GM21619 (cell line): Measurements from ENCODE around the gene SSBP3.
A peak's percentile ranks its signal among the peaks of the same experiment; 100 is the strongest.
"Not testable (repeated sequence)": the region's sequence is repeated elsewhere in the genome, so short reads cannot be mapped to it uniquely, and the experiment has no call there.

Experiments
- ATAC-seq: cut with Tn5 transposase; IDR thresholded peaks from one replicate; pipeline ENCODE4 v1.9.1; 2021; ENCODE audit not compliant: unreplicated experiment

Gene SSBP3

DNA sequence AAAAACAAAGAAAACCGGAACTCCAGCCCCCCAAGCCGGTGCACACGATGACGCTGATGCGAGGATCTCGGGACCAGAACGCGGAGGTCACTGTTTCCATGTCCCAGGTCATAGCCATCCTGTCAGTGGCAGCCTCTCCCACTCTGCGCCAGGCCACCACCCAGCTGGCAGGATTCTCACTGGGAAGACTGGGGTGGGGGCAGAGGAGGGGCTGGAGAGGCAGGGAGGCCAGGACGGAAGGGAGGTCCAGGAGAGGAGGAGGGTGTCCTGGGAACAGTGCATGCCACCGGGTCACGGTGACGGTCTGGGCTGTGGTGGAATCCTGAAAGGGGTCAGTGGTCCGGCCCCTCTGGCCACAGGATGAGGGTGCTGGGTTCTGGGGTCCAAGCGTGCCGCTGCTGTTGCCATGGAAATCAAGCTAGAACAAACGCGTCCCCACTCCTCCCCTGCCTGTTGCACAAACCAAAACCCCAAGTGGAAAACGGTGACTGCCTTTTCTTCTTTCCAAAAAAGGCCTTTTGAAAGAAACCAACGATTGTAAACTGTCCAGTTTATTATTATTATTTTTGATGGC, 180.1 kb downstream of the SSBP3 start:
- ATAC-seq, result no peak

DNA sequence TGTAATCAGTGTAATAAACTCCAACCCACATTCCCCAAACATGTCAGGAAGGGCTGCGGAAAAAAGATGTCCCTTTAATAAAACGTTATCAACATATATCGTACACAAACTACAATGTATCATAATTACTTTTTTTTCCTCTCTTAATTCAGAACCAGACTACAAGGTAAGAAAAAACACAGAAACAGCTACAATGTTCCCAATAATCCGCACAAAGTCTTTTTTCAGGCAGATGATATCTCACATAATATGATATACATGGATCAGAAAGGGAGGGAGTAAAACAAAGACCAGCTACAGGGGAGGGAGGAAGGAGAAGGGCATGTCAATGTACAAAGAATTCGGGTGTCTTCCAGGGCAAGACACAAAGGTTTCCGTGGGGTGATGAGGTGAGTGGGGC, 180.8 kb downstream of the SSBP3 start:
- no peak for ATAC-seq

DNA sequence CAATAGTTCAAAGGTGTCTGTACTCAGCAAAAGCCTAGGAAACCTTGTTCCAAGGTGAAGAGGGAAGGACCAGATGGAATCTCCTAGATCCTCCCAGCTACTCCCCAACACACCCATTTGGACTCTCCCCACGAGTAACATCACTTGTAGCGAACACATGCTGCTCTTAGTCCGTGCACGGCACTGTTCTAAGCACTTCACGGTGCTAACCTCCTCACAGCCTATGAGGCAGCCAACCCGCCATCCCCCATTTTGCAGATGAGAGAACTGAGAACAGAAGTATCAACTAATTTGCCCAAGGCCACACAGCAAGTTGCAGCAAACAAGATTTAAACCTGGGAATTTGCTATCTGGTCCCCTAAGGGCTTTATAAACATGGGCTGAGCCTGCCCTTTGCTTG, 182.0 kb downstream of the SSBP3 start:
- no peak for ATAC-seq

- no peak for ATAC-seq
Observed at GRCh38 chr1:54223441-54224202, 182.6 kb downstream of the SSBP3 start.

- no peak for ATAC-seq
Observed at GRCh38 chr1:54222711-54223110, 183.5 kb downstream of the SSBP3 start.

DNA sequence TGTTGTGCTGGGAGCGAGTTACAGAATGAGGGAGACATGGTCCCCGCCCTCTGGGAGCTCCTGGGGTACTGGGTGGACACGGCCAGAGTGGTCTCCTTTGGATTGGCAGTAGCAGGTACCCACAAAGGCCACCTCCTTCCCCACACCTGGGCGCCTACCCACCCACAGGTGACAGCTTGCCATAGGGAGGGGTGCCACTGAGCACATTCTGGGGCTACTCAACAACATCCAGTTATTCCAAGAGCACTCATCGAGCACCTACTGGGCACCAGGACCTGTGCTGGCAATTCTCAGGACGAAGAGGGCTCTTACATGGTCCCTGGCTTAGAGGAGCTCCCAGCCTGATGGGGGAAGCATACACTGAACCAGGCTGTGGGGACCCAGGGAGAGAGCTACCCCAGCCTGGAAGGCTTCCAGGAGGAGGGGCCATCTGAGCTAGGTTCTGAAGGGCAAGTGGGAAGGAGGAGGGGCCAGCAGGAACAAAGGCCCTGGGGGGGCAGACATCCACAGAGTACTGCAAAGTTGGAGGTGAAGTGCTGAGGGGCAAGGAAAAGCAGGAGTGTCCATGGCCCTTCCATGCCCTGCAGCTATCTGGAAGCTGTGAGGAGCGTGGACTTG, 184.2 kb downstream of the SSBP3 start:
- no peak for ATAC-seq

- ATAC-seq, result no peak
Observed at GRCh38 chr1:54221113-54221834, 184.9 kb downstream of the SSBP3 start.

DNA sequence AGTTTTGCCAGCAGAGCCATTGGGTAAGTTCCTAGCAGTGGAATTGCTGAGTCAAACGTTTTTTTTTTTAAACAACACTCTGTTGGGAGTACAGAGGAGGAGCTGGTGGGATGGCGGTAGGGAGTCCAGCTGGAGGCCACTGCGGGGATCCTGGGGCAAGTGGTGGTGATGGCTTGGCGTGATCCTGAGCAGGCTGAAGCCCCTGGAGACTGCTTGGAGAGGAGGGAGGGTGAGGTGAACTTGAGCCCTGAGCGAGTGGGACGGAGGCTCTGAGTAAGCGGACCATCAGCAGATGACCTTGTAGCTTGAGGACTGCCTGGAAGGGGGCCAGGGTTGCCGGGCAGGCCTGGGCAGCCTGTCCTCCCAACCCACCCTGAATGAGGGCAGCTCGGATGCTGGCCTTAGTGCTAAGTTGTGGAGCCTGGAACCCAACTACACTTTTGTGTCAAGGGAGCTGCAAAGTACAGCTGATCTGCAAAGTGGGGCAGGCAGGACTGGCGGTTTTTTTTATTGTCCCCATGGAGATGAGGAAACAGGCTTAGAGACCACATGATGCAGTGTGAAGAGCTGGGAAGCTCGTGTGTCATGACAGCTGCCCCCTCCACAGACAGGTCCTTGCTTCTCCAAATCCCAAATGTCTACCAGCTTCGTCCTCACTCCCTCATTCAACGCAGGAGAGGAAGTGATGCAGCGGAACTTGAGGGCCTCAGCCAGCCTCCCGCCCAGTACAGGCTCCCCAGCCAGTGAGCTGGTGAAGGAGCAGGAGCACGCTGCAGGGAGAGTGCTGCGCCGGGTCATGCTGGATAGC, 186.0 kb downstream of the SSBP3 start:
- no peak for ATAC-seq

DNA sequence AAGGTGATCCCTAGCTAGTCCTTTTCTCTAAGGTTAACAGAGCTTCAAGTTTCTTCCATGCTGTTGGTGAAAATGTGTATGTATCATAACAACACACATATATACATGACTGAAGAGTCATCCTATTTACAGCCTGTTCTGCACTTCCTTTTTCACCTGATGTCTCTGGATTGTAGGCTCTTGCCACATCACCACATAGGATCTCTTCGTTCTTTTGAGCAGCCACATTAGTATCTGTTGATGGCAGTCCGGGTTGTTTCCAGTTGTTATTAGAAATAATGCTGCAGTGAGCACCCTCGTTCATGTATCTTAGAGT, 186.5 kb downstream of the SSBP3 start:
- no peak for ATAC-seq

DNA sequence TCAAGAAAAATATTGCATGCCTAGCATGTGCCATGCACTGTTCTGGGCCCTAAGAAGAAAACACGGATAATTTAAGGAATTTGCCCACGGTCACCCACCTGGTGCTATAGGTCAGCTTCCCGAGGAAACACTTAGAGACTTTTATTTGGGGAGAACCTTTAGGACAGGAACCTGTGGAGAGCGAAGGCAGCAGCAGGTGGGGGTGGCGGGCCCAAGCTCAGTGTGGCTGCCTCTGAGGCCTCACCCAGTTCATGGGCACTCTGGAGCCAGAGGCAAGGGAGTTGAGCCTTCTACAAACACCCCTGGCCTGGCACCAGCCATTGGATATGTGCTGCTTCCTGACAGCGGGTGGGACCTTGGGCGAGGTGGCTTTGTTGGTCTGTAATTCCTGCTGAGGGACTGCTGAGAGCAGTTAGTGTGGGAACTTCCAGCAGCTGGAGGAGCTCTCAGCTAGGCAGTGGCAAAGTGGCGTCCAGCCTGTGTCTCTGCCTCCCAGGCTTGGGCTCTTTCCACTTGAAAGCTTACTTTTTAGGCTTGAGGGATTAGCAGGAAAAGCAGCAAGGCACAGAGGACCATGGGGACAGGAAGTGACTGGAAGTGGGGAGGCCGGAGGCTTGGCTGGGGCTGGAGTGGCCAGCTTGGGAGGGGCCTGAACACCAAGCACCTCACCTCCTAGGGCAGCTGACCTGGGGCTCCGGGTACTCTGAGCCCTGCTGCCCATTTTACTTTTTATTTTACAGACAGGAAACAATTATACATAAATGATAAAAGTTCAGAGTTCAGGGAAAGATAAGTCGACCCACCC, 187.1 kb downstream of the SSBP3 start:
- ATAC-seq, result no peak

- ATAC-seq, result no peak
Observed at GRCh38 chr1:54215523-54215922, 190.7 kb downstream of the SSBP3 start.

GRCh38 chr1:54212872-54213271, 193.3 kb downstream of the SSBP3 start:
- no peak for ATAC-seq

- ATAC-seq, result not testable (repeated sequence)
Observed at GRCh38 chr1:54207896-54208295, 198.3 kb downstream of the SSBP3 start.

- no peak for ATAC-seq
Observed at GRCh38 chr1:54207287-54207686, 198.9 kb downstream of the SSBP3 start.

- no peak for ATAC-seq
Observed at GRCh38 chr1:54204199-54204598, 202.0 kb downstream of the SSBP3 start.

DNA sequence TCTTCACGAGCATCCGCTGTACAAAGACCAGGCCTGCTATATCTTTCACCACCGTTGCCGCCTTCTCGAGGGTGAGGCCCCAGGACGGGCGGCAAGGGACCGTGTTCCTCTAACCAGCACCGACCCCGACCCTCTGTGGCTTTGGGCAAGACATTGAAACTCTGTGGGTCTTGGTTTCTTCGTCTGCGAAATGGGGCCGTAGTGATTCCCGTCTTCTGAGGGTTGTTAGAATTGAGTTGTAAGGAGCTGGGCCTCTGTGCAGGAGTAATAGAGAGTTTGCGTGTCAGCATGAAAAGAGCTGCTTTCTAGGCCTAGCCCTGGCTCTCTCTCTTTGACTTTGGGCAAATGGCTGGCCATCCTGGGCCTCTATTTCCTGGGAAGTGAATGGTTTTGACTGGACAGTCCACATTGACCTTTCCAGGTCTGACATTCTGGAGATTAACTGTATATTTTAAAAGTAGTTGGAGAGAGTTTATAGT, 205.6 kb downstream of the SSBP3 start:
- ATAC-seq, result peak; percentile 2

GRCh38 chr1:54199765-54200518, 206.3 kb downstream of the SSBP3 start, which contains the start of the genes CYB5RL and MRPL37:
Gene CYB5RL (minus strand): TSS chr1:54200030. CDS start chr1:54195616, 4,414 bp downstream.
Gene MRPL37 (plus strand): TSS chr1:54200167. CDS start chr1:54200244, 77 bp downstream.
- peak; percentile 96 for ATAC-seq

- no peak for ATAC-seq
Observed at GRCh38 chr1:54199151-54199764, 206.9 kb downstream of the SSBP3 start.

GRCh38 chr1:54193453-54193852, 212.7 kb downstream of the SSBP3 start:
- no peak for ATAC-seq
